Ectodermal cell (in vitro differentiated cells): Measurements from ENCODE around the gene HLA-G.

Experiments
- H3K27ac ChIP-seq: 2 replicates; pipeline ENCODE4 v1.7.0; 2013; ENCODE audit warnings: mild to moderate bottlenecking, low read depth, low read length; ENCODE audit not compliant: insufficient read depth, poor library complexity, severe bottlenecking
- H3K27me3 ChIP-seq: 2 replicates; pipeline ENCODE4 v1.7.0; 2013; ENCODE audit warnings: mild to moderate bottlenecking, low read length; ENCODE audit not compliant: insufficient read depth, control insufficient read depth, poor library complexity, severe bottlenecking
- H3K36me3 ChIP-seq: one replicate; pipeline ENCODE4 v1.7.0; 2013; ENCODE audit warnings: low read length; ENCODE audit not compliant: control insufficient read depth, insufficient read depth
- H3K4me1 ChIP-seq: one replicate; pipeline ENCODE4 v1.7.0; 2013; ENCODE audit warnings: low read length; ENCODE audit not compliant: control insufficient read depth, insufficient read depth
- H3K4me3 ChIP-seq: 2 replicates; pipeline ENCODE4 v1.7.0; 2013; ENCODE audit warnings: low read depth, low read length, control low read depth; ENCODE audit not compliant: insufficient read depth
- H3K9me3 ChIP-seq: 2 replicates; pipeline ENCODE4 v1.7.0; 2013; ENCODE audit warnings: mild to moderate bottlenecking, low read length, moderate library complexity; ENCODE audit not compliant: control insufficient read depth
- WGBS, 2 experiments: methylation state at CpG; one replicate each; pipeline ENCODE4 v1.1.7; 2013; ENCODE audit warnings: missing lambda C conversion rate in 2 of 2; 5-methylcytosine and 5-hydroxymethylcytosine counted together

The HLA-G gene

GRCh38 chr6:29815118-29815750 is 12.4 kb upstream of the HLA-G start:
- Histone ChIP-seq H3K4me1 (no peaks in the 10 kb centered on the region), H3K27me3 (no peaks in the 10 kb centered on the region), H3K27ac (no peak overlapping the region), H3K36me3 (no peaks in the 10 kb centered on the region), H3K9me3 (no peaks in the 10 kb centered on the region), H3K4me3 (no peak overlapping the region)
- 79 to 81% methylated on average over 7 of the region's 7 CpGs for WGBS, 2 experiments

- no peaks in the 10 kb centered on the region for H3K36me3 ChIP-seq
- H3K9me3 ChIP-seq: no peaks in the 10 kb centered on the region
- 17% methylated on average over 1 of the region's 1 CpG; no CpG with 5 or more reads in 1 of the 2 experiments for WGBS, 2 experiments
- H3K27me3 ChIP-seq: no peaks in the 10 kb centered on the region
- no peaks in the 10 kb centered on the region for H3K4me1 ChIP-seq
- no peak overlapping the region for H3K27ac ChIP-seq
- no peak overlapping the region for H3K4me3 ChIP-seq
Measured at GRCh38 chr6:29816030-29816429, 11.6 kb upstream of the HLA-G start.

- H3K4me1 ChIP-seq: no peaks in the 10 kb centered on the region
- 87 to 92% methylated on average over 4 of the region's 4 CpGs for WGBS, 2 experiments
- H3K4me3 ChIP-seq: no peak overlapping the region
- H3K36me3 ChIP-seq: no peaks in the 10 kb centered on the region
- no peaks in the 10 kb centered on the region for H3K9me3 ChIP-seq
- H3K27ac ChIP-seq: no peak overlapping the region
- no peaks in the 10 kb centered on the region for H3K27me3 ChIP-seq
Measured at GRCh38 chr6:29818892-29819291, 8.7 kb upstream of the HLA-G start.

GRCh38 chr6:29824144-29824543 is 3.5 kb upstream of the HLA-G start:
- Histone ChIP-seq H3K9me3 (no peaks in the 10 kb centered on the region), H3K36me3 (no peaks in the 10 kb centered on the region), H3K4me3 (no peak overlapping the region), H3K27ac (no peak overlapping the region), H3K27me3 (peaks cover 37% of the 10 kb centered on the region), H3K4me1 (no peaks in the 10 kb centered on the region)

- 87 to 88% methylated on average over 2 of the region's 2 CpGs for WGBS, 2 experiments
- H3K4me3 ChIP-seq: no peak overlapping the region
- H3K4me1 ChIP-seq: no peaks in the 10 kb centered on the region
- no peak overlapping the region for H3K27ac ChIP-seq
- H3K36me3 ChIP-seq: no peaks in the 10 kb centered on the region
- no peaks in the 10 kb centered on the region for H3K9me3 ChIP-seq
- peaks cover 48% of the 10 kb centered on the region for H3K27me3 ChIP-seq
Measured at GRCh38 chr6:29825848-29826247, 1.8 kb upstream of the HLA-G start.

GRCh38 chr6:29826271-29826670 is 1.4 kb upstream of the HLA-G start:
- H3K36me3 ChIP-seq: no peaks in the 10 kb centered on the region
- no peak overlapping the region for H3K4me3 ChIP-seq
- 68 to 78% methylated on average over 1 of the region's 1 CpG for WGBS, 2 experiments
- no peak overlapping the region for H3K27ac ChIP-seq
- peaks cover 48% of the 10 kb centered on the region for H3K27me3 ChIP-seq
- H3K4me1 ChIP-seq: no peaks in the 10 kb centered on the region
- no peaks in the 10 kb centered on the region for H3K9me3 ChIP-seq

GRCh38 chr6:29828471-29828797 is 809 bp downstream of the HLA-G start:
- no peaks in the 10 kb centered on the region for H3K4me1 ChIP-seq
- 39 to 41% methylated on average over 26 of the region's 26 CpGs for WGBS, 2 experiments
- no peaks in the 10 kb centered on the region for H3K9me3 ChIP-seq
- H3K36me3 ChIP-seq: no peaks in the 10 kb centered on the region
- H3K4me3 ChIP-seq: no peak overlapping the region
- no peak overlapping the region for H3K27ac ChIP-seq
- peaks cover 48% of the 10 kb centered on the region for H3K27me3 ChIP-seq

- Histone ChIP-seq H3K27ac (no peak overlapping the region), H3K27me3 (peaks cover 48% of the 10 kb centered on the region), H3K9me3 (no peaks in the 10 kb centered on the region), H3K4me3 (no peak overlapping the region), H3K4me1 (no peaks in the 10 kb centered on the region), H3K36me3 (no peaks in the 10 kb centered on the region)
- WGBS, 2 experiments: 100% methylated on average over 3 of the region's 3 CpGs
Measured at GRCh38 chr6:29829766-29830165, 2.1 kb downstream of the HLA-G start.

GRCh38 chr6:29830409-29830808 is 2.8 kb downstream of the HLA-G start:
- no peaks in the 10 kb centered on the region for H3K36me3 ChIP-seq
- H3K4me1 ChIP-seq: no peaks in the 10 kb centered on the region
- no peak overlapping the region for H3K27ac ChIP-seq
- peaks cover 53% of the 10 kb centered on the region for H3K27me3 ChIP-seq
- H3K4me3 ChIP-seq: no peak overlapping the region
- 78 to 79% methylated on average over 2 of the region's 2 CpGs for WGBS, 2 experiments
- no peaks in the 10 kb centered on the region for H3K9me3 ChIP-seq

- WGBS, 2 experiments: 94 to 95% methylated on average over 2 of the region's 2 CpGs
- H3K27ac ChIP-seq: no peak overlapping the region
- no peaks in the 10 kb centered on the region for H3K9me3 ChIP-seq
- peaks cover 40% of the 10 kb centered on the region for H3K27me3 ChIP-seq
- no peak overlapping the region for H3K4me3 ChIP-seq
- H3K36me3 ChIP-seq: no peaks in the 10 kb centered on the region
- H3K4me1 ChIP-seq: no peaks in the 10 kb centered on the region
Measured at GRCh38 chr6:29831776-29832175, 4.2 kb downstream of the HLA-G start.
